ENCODE measurements around the gene FHIT. TPM values are rescaled to one million over a fixed set of nuclear protein-coding genes. Genes with fewer than 3 reads are reported as not detected.

FHIT gene
- total RNA-seq, 4 donors from 2014 or later, result 7.5 to 20.1 (median 13.5) TPM

- no peak for DNase-seq
- Histone ChIP-seq H3K27ac (no peak overlapping the region), H3K4me3 (no peak overlapping the region), H3K4me1 (no peaks in the 10 kb centered on the region), H3K9me3 (no peaks in the 10 kb centered on the region), H3K27me3 (no peaks in the 10 kb centered on the region), H3K36me3 (no peaks in the 10 kb centered on the region)
- intact Hi-C loops (cut with DNase I; ENCODE audit: low total_unique reads) (no loop called here), in situ Hi-C loops (cut with MboI; ENCODE audit: low pct_ligation_motif_present in 1 of 4, low pct_unique_long_range_greater_than_20kb in 1 of 4, low sequenced_read_pairs in 3 of 4) (no loop called here)
- WGBS, 2 donors (ENCODE audit: low coverage in 1 of 2), result 71 to 74% methylated on average over 1 of the region's 1 CpG
- TF ChIP-seq EP300 (IDR thresholded peaks at IDR 0.05; ENCODE audit: low read depth), result no peak
- TF ChIP-seq, protein P1, sequence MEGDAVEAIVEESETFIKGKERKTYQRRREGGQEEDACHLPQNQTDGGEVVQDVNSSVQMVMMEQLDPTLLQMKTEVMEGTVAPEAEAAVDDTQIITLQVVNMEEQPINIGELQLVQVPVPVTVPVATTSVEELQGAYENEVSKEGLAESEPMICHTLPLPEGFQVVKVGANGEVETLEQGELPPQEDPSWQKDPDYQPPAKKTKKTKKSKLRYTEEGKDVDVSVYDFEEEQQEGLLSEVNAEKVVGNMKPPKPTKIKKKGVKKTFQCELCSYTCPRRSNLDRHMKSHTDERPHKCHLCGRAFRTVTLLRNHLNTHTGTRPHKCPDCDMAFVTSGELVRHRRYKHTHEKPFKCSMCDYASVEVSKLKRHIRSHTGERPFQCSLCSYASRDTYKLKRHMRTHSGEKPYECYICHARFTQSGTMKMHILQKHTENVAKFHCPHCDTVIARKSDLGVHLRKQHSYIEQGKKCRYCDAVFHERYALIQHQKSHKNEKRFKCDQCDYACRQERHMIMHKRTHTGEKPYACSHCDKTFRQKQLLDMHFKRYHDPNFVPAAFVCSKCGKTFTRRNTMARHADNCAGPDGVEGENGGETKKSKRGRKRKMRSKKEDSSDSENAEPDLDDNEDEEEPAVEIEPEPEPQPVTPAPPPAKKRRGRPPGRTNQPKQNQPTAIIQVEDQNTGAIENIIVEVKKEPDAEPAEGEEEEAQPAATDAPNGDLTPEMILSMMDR (IDR thresholded peaks at IDR 0.05), result no peak
- TF ChIP-seq POLR2AphosphoS5 (IDR thresholded peaks at IDR 0.05), result no peak
- TF ChIP-seq POLR2A (IDR thresholded peaks at IDR 0.05), result no peak
Observed at GRCh38 chr3:60932643-60933042, 318.6 kb downstream of the FHIT start.

DNA sequence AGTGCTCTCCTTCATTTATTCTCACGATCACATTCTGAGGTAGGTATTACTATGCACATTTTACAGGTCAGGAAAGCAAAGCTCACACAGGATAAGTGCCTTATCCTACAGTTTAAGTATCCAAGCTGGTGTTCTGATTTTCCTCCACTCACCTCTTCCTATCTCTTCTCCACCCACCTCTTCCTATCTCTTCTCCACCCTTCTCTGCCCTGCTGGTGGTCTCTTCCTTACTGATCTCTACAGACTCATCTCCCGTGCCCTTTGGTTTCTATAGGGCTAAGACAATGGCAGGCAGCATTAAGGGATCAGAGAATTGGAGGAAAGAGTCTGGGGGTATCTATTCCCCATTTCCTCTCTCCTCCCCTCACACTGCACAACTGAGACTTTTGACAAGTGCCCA is 319.1 kb downstream of the FHIT start:
- no peaks in the 10 kb centered on the region for H3K27me3 ChIP-seq
- intact Hi-C loops (cut with DNase I; ENCODE audit: low total_unique reads) (no loop called here), in situ Hi-C loops (cut with MboI; ENCODE audit: low pct_ligation_motif_present in 1 of 4, low pct_unique_long_range_greater_than_20kb in 1 of 4, low sequenced_read_pairs in 3 of 4) (no loop called here)
- H3K4me1 ChIP-seq, result no peaks in the 10 kb centered on the region
- no peaks in the 10 kb centered on the region for H3K9me3 ChIP-seq
- H3K36me3 ChIP-seq, result no peaks in the 10 kb centered on the region
- no peak overlapping the region for H3K27ac ChIP-seq
- no peak for TF ChIP-seq EP300 (IDR thresholded peaks at IDR 0.05; ENCODE audit: low read depth)
- TF ChIP-seq POLR2AphosphoS5 (IDR thresholded peaks at IDR 0.05), result no peak
- TF ChIP-seq, protein P1 (IDR thresholded peaks at IDR 0.05), result no peak
- no peak for TF ChIP-seq POLR2A (IDR thresholded peaks at IDR 0.05)
- WGBS, 2 donors (ENCODE audit: low coverage in 1 of 2), result 90 to 92% methylated on average over 2 of the region's 2 CpGs
- H3K4me3 ChIP-seq, result no peak overlapping the region
- DNase-seq, result no peak

- no peaks in the 10 kb centered on the region for H3K36me3 ChIP-seq
- no peak overlapping the region for H3K27ac ChIP-seq
- H3K9me3 ChIP-seq, result no peaks in the 10 kb centered on the region
- no peak for DNase-seq
- 68 to 71% methylated on average over 7 of the region's 7 CpGs for WGBS, 2 donors (ENCODE audit: low coverage in 1 of 2)
- H3K4me3 ChIP-seq, result no peak overlapping the region
- H3K27me3 ChIP-seq, result no peaks in the 10 kb centered on the region
- in situ Hi-C loops (cut with MboI; ENCODE audit: low pct_ligation_motif_present in 1 of 4, low pct_unique_long_range_greater_than_20kb in 1 of 4, low sequenced_read_pairs in 3 of 4) (no loop called here), intact Hi-C loops (cut with DNase I; ENCODE audit: low total_unique reads) (no loop called here)
- TF ChIP-seq, protein P1 (IDR thresholded peaks at IDR 0.05), result no peak
- no peak for TF ChIP-seq POLR2AphosphoS5 (IDR thresholded peaks at IDR 0.05)
- TF ChIP-seq POLR2A (IDR thresholded peaks at IDR 0.05), result no peak
- no peak for TF ChIP-seq EP300 (IDR thresholded peaks at IDR 0.05; ENCODE audit: low read depth)
- no peaks in the 10 kb centered on the region for H3K4me1 ChIP-seq
Observed at GRCh38 chr3:60931452-60931851, 319.8 kb downstream of the FHIT start.

- WGBS, 2 donors (ENCODE audit: low coverage in 1 of 2), result 78% methylated on average over 4 of the region's 4 CpGs
- H3K27me3 ChIP-seq, result no peaks in the 10 kb centered on the region
- in situ Hi-C loops (cut with MboI; ENCODE audit: low pct_ligation_motif_present in 1 of 4, low pct_unique_long_range_greater_than_20kb in 1 of 4, low sequenced_read_pairs in 3 of 4), result no loop called here
- H3K36me3 ChIP-seq, result no peaks in the 10 kb centered on the region
- intact Hi-C loops (cut with DNase I; ENCODE audit: low total_unique reads), result no loop called here
- no peak overlapping the region for H3K4me3 ChIP-seq
- no peaks in the 10 kb centered on the region for H3K9me3 ChIP-seq
- no peak for DNase-seq
- no peak overlapping the region for H3K27ac ChIP-seq
- TF ChIP-seq EP300 (IDR thresholded peaks at IDR 0.05; ENCODE audit: low read depth) (no peak), POLR2AphosphoS5 (IDR thresholded peaks at IDR 0.05) (no peak), POLR2A (IDR thresholded peaks at IDR 0.05) (no peak)
- TF ChIP-seq, protein P1 (IDR thresholded peaks at IDR 0.05), result no peak
- H3K4me1 ChIP-seq, result no peaks in the 10 kb centered on the region
Observed at GRCh38 chr3:60920519-60920918, 330.7 kb downstream of the FHIT start.

All from transverse colon (tissue), 4 donors.